Measurements from ENCODE around the gene AFAP1L1.
"Not testable (repeated sequence)": the region's sequence is repeated elsewhere in the genome, so short reads cannot be mapped to it uniquely, and the experiment has no call there.

AFAP1L1 gene

DNA sequence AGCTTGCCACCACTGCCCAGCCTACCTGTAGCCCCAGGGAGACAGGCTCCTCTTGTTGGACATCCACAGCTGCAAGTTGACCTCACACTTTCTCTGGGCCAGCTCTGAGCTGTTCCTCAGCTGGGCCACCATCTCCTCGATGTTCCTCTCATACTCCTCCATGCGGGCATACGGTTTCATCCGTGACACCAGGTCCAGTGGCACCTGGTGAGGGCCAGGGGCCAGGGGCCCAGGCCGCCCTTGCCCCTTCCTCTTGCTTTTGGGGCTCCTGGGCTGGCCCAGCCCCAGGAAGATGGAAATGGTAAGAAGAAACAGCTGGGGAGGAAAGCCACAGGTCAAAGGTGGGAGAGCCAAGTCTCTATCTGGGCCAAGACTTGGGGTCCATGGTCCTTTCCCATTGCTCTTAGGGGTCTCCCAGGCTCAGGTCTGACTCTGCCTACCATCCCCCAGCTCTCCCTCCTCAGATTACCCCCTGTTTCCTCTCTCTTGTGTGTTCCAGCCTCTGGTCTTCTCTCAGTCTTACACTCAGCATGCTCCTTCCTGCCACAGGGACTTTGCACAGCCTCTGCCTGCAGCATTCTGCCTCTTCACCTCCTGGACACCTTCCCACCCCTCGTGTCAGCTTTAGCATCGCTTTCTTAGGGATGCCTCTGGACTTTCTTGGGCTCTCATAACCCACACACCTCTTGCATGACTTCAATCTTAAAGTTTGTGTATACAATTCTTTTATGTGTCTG, 105.2 kb downstream of the AFAP1L1 start:
- no peak for DNase-seq

DNA sequence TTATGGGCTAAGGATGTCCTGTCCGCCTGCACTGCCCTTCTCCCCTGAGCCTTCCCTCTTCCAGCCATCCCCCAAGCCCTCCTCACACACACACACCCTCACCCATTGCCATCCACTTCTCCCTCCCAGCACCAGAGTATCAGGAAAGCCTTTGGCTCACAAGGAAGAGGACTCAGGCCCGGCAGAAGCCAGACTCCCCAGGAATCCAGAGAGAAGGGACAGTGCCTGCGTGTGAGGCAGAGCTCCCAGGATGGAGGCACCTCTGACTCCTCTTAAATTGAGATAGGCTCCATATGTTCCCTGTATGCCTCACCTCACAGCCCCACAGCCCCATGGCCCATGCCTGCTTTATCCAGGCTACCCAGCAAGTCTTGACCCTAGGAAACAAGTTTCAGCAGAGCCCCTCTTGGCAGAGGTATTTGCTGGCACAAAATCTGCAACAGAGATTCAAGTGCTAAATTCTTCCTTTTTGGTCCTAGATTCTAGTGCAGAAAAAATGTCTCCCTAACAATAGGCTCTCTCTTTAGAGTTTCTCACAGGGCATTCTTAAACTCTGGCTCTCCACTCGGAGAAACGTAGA, 106.7 kb downstream of the AFAP1L1 start:
- DNase-seq: no peak

DNA sequence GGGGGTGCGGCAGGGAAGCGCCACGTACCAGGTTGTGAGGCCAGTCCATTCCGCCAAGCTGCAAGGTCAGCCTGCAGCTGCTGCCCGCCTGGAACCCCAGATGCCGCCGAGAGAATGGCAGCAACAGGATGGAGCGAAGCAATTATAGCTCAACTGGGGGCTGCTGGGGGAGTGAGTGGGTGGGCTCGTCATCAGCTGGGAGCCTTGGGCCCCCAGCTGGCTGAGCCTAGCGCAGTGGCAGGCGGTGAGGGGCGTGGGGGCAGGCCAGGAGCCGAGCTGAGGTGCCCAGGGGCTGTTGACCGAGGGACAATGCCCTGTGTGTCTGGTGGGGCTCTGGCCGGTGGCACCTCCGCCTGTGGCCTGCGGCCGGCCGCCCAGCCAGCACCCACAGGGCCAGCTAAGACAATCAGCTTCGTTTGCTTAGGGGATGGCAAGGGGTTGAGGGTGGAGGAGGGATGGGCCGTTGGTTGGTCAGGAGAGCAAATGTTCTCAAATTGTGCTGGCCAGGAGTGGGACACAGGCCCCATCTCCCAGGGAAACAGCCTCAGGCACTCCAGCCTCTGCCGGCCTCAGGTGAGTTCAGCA, 107.6 kb downstream of the AFAP1L1 start, which contains the start of gene IL17B:
TSS of gene IL17B (minus strand) at position 116 of the 585 bp plus-strand sequence. CDS start at position 49, 67 bp downstream.
- no peak for DNase-seq

DNA sequence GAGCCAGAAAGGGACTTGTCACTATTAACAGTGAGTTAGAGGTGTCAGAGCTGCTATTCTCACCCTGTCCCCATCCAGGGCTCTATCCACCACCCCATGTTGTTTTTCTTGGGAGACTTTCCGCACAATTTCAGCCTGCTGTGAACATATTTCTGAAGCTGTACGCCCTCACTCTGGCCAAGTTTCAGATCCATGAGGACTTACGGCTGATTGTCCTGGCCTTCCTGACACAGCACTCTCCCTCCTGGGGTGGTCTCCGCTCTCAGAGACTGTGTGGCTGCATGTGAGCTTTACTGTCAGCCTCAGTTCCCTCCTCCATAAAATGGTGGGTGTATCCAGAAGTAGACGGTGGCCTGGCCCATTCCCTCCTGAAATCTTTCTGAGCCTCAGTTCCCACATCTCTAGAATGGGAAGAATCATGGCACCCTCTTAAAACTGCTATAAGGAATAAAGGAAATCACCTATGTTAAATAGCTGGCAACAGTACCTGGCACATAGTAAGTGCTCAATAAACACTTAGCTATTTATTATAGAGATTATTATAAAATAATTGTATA, 108.2 kb downstream of the AFAP1L1 start:
- DNase-seq: no peak

DNA sequence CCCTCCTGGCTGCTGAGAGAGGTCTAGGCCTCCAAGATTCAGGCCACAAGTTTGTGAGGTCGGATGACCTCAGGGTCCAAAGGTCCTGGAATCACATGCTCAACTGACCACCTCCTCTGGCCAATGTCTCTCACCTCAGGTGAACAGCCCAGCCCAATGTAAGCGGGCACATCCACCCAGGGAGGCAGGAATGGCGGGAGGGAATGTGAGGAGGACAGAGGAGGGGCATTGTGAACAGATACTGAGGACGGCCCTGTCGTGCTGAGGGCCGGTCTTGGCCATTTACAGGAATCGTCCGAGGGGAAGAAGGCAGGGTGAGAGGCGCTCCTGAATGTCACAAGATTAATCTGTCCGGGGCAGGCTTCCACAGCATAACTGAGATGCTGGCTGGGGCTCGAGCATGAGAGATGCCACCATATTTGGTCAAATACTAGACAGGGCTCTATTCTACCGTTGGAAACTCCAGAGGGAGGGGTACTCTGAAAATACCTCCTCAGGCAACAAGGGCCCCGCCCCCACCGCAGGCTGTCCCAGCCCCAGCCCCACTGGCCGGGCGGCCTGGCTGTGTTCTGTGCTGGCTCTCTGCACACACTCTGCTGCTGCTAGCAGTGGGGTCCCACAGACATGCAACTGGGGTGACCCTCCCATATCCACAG, 108.9 kb downstream of the AFAP1L1 start:
- DNase-seq: no peak

DNA sequence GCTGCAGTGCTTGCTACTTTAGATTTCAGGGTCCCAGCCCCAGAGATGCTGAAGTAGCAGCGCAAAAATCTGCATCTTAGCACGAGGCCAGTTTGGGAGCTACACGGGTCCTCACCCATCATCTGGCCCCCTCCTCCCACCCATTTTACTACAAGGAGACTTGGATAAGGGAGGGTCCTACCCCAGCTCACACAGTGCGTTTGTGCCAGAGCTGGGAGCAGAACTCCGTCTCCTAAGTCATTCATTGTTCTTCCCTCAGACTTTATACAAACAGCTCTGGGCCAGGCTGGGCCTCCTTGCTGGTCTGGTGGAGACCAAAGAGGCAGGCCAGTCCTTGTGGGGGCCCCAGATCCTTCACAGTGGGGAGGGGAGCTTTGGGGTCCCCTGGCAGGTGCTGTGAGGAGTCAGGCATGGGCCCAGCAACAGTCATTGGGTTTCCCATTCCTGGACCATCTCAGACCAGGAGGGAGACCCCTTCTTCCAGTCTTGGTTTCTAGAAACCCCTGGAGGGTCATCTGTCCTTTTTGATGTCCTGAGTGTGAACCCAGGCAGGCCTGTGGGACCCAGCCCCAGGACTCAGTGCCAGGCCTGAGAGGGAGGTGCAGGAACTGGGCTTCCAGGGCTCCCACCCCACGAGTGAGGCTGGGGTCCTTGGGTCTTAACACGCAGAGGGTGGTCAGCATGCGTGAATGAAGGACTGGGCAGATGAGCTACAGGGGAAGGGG, 109.8 kb downstream of the AFAP1L1 start:
- no peak for DNase-seq

DNA sequence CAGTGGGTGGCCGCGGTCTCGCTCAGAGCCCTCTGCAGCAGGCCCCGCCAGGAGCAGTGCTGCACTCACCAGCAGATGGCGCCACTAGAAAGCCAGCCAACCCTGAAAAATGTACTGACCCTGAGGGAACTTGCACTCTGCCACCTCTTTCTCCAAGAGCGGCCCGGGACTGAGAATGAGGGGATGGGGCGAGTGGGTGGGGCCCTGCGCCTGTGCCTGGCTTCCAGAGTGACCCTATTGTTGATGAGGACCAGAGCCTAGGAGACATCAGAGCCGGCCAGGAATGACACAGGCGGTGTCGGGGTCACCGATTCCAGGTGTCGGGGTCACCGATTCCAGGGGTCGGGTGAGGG, 110.3 kb downstream of the AFAP1L1 start:
- no peak for DNase-seq

DNA sequence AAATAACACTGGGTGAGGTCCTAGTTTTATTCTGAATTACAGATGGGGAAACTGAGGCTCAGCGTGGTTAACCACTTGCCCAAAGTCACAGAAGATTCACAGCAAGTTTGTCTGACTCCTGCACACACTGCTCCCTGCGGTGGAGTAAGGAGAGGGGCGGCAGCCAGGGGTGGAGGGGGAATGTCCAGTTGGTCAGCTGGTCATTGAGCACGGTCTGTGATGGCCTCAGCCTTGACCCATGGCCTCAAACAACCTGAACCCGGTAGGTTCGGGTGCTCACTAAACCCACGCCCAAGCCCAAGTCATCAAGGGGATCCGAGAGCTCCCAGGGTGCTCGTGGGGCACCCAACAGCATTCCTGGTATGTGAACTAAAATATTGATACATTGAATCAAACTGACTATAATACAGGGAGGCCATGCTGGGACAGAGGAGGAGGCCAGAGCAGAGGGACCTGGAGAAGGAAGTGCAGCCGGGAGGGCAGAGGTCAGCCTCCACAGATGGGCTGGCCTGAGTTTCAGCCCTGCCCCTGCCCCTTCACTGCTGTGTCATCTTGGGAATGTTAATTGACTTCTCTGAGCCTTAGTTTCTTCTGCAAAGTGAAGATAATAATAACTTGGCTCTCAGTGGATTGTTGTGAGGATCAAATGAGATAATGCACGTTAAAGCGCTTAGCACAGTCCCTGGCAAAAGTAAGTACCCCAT, 111.0 kb downstream of the AFAP1L1 start:
- DNase-seq: no peak

DNA sequence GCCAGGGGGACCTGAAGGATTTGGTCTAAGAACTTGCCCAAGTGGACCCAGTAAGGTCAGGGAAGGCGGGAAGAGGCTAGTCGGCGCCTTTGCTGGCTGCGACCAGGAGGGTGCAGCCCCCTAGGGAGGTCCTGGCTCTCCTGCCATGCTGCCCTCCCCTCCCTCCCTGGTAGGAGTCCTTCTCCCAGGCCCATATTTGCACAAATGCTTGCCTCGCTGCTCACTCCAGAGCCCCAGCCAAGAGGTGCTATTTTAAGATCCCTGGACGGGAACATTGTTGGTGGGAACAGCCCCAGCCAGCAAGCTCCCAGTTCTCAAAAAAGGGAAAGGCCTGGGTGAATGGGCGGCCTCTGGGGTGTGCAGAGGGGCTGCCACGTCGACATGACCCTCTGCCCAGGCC, 111.7 kb downstream of the AFAP1L1 start:
- no peak for DNase-seq

DNA sequence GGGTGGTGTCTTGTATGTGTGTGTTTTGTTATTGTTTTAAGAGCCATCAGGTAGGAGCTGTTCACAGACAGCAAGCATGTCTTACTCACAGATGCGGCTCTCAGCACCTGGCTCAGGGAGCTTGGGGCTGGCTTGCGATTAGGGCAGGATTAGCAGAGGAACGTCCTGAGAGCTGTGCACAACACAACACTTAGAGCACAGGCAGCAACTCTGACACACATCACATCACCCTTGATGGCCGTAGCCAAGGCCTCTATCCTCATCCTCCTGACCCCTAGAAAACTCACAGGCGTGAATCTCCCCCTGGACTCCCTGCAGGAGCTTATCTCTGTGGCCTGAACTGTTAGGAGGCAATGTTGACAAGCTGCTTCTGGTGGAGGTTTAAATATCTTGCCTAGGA, 114.5 kb downstream of the AFAP1L1 start:
- DNase-seq: no peak

DNA sequence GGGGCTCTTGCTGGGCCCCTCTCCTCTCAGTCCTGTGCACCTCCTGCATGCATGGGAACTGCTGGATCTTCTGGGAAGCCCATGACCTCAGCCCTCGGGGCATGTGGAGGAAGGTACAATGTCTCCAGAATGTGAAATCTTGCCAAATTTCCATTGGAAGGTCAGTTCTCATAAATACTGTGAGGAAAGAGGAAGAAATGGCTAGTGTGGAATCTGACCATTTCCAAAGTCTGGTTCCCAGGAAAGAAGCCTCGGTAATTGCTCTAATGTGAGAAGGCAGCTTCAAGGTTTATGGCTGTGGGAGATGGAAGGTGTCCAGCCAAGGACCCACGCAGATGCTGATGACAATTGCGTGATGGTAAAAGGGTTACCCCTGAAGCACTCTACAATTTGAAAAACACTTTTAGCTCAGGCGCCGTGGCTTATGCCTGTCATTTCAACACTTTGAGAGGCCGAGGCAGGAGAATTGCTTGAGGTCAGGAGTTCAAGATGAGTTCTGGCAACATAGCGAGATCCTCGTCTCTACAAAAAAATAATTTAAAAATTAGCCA, 115.5 kb downstream of the AFAP1L1 start:
- DNase-seq: no peak

DNA sequence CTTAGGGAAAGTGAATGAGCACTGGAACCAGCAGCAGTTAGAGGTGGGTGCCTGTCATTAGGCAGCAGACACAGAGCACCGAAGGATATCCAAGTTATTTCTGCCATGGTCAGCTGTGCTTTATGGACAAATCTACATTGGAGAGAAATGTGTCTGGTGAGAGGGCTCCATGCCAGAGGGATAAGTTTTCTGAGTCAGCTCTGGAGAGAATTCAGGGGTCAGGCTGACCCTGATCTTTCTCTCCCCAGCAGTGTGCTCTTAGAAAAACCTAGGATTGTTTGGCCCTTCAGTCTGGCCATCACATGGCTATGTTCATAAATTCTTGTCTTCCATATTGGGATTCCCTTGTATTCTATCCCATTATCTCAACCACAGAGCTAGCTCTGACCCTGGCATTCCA, 116.3 kb downstream of the AFAP1L1 start:
- DNase-seq: no peak

DNA sequence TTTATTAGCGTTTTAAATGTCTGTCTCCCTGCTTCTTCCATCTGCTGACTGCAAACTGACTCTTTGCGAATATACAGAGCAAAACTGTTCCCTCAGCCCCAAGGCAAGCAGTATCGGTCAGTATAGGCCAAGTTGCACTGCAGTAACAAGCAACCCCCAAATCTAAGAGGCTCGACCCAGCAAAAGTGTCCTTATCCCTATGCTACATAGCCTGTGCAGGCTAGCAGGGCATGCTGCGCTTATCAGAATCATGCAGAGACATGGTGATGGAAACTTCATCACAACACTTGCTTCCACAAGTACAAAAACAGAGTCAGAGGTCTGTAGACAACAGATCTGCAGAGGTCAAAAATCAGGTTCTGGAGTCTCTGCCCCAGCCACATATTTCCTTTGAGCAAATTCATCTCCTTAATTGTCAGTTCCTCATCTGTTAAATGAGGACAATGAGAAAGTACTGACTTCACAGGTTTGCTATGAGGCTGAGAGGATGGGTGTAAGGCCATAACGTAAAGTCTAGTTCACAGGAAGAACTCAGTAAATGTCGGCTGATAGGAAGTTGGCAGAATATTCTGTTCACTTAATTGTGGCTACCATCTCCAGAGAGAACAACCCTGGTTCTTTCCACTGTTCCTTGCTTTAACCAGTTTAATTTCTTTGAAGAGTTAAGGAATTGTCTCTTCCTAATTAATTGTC, 117.0 kb downstream of the AFAP1L1 start:
- DNase-seq: no peak

DNA sequence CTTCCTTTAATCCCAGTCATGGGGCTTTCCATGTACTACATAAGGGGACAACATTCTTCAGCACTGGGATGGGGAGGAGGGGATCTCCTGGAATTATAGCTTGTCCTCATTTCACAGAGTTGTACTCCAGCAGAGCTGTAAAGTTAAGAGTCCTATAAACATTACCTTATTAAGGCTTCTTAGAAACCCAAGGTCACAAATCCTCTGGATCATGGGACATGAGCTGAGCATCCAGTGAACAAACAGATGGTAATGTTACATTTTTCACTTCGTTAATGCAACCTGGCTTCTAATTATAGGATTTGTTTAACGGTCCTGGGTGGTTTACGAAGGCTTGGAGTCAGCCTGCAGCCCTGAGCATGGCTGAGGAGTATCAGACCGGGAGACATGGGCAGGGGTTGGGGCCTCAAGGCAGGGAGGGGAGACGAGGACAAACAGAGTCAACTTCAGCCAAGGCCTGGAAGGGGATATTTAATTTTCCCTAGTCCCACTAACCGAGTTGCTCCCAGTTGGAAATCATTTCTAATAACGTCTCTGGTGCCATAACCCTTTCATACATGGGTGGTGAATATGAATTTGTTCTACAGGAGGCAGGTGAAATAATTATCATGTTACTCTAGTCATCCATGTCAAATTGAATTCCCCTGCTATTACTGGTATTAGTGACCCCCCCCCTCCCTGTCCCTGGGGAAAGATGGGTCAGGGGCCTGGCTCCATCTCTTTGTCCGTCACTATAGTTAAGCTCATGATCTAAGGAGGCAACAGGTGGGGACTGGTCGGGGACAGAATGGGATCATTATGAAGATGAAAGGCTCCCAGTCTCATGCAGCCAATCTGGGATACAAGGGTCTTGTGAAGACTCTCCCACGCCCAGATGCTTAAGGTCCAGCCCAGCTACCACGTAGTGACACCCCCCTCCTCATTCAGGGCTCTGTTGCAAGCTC, 118.2 kb downstream of the AFAP1L1 start:
- DNase-seq: no peak

DNA sequence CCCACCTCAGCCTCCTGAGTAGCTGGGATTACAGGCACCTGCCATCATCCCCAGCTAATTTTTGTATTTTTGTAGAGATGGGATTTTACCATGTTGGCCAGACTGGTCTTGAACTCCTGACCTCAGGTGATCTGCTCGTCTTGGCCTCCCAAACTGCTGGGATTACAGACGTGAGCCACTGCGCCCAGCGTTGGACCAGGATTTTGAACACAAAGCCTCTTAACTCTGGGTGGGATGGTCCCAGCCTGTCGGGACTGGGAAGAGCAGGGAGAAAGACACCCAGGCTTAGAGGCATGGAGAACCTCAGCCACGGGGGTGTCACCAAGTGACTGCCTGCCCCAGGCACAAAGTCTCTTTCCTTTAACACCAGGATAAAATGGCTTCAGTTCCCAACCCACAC, 119.4 kb downstream of the AFAP1L1 start:
- not testable (repeated sequence) for DNase-seq
